PC-3 (cell line): ENCODE results near the gene SUSD2. TPM values are rescaled to one million over a fixed set of nuclear protein-coding genes. Genes with fewer than 3 reads are reported as not detected.

Experiments
- ATAC-seq: fragments of 200-7000 bp; cut with Tn5 transposase; 2 replicates; pipeline ENCODE4 v1.9.1; 2020; ENCODE audit warnings: mild to moderate bottlenecking, moderate library complexity
- BruUV-seq: library from RNA; stranded (reverse); fragments of 400-500 nt; replicated peaks from 2 replicates; lab custom pipeline; 2021; lab: Mats Ljungman, UMichigan
- CTCF ChIA-PET: fragments of 300-600 bp; sonication (Branson Sonifier 250); formaldehyde crosslinking; loops from one replicate; lab custom pipeline; 2022; ENCODE audit warnings: antibody characterized with exemption; lab: Charles Lee
- POLR2A ChIA-PET: fragments of 300-600 bp; sonication (Branson Sonifier 250); formaldehyde crosslinking; loops from one replicate; lab custom pipeline; 2022; ENCODE audit warnings: antibody characterized with exemption; ENCODE audit not compliant: unreplicated experiment; lab: Charles Lee
- DNase-seq: peaks from one replicate; pipeline ENCODE4 v3.0.0-alpha.2; 2015
- H2AFZ ChIP-seq: fragments of 300-600 bp; sonication (generic); 2 replicates; pipeline ENCODE4 v1.6.0; 2016; ENCODE audit warnings: antibody characterized with exemption, low read length
- H3F3A ChIP-seq: fragments of 300-600 bp; sonication (generic); one replicate; pipeline ENCODE4 v1.6.0; 2017; ENCODE audit warnings: antibody characterized with exemption, low read length, control low read depth, mild to moderate bottlenecking; ENCODE audit not compliant: unreplicated experiment
- H3K27ac ChIP-seq: fragments of 300-600 bp; sonication (generic); 2 replicates; pipeline ENCODE4 v1.5.1; 2016; ENCODE audit warnings: mild to moderate bottlenecking, low read length
- H3K27me3 ChIP-seq: fragments of 300-600 bp; sonication (generic); 2 replicates; pipeline ENCODE4 v1.6.1; 2016; ENCODE audit warnings: low read length, mixed read lengths
- H3K36me3 ChIP-seq: fragments of 300-600 bp; sonication (generic); 2 replicates; pipeline ENCODE4 v1.6.1; 2016; ENCODE audit warnings: low read depth, mixed run types, low read length, mixed read lengths
- H3K4me1 ChIP-seq: fragments of 300-600 bp; sonication (generic); 2 replicates; pipeline ENCODE4 v1.5.1; 2016; ENCODE audit warnings: low read length; ENCODE audit not compliant: insufficient read depth
- H3K4me2 ChIP-seq: fragments of 300-600 bp; sonication (generic); 2 replicates; pipeline ENCODE4 v1.6.0; 2016; ENCODE audit warnings: low read length
- H3K4me3 ChIP-seq: fragments of 300-600 bp; sonication (generic); 2 replicates; pipeline ENCODE4 v1.5.1; 2016; ENCODE audit warnings: mild to moderate bottlenecking, low read length, mixed read lengths
- H3K79me2 ChIP-seq: fragments of 300-600 bp; sonication (generic); 2 replicates; pipeline ENCODE4 v1.6.1; 2017; ENCODE audit warnings: low read length, mixed read lengths
- H3K9ac ChIP-seq: fragments of 300-600 bp; sonication (generic); 2 replicates; pipeline ENCODE4 v1.6.0; 2016; ENCODE audit warnings: mild to moderate bottlenecking, low read length
- H3K9me2 ChIP-seq: fragments of 300-600 bp; sonication (generic); replicated peaks from 2 replicates; pipeline ENCODE4 v1.6.1; 2016; ENCODE audit warnings: mixed run types, low read length, mixed read lengths
- H3K9me3 ChIP-seq: fragments of 300-600 bp; sonication (generic); 2 replicates; pipeline ENCODE4 v1.6.1; 2016; ENCODE audit warnings: low read length, mixed read lengths
- H4K20me1 ChIP-seq: fragments of 300-600 bp; sonication (generic); 2 replicates; pipeline ENCODE4 v1.6.1; 2016; ENCODE audit warnings: low read length, mixed read lengths
- CTCF ChIP-seq: fragments of 300-600 bp; sonication (generic); conservative IDR thresholded peaks from 2 replicates; pipeline ENCODE4 v1.5.1; 2017; ENCODE audit warnings: antibody characterized with exemption, low read depth, mild to moderate bottlenecking, low read length
- EZH2 ChIP-seq: fragments of 300-600 bp; sonication (generic); IDR thresholded peaks from one replicate; pipeline ENCODE4 v1.6.1; 2017; ENCODE audit warnings: antibody characterized with exemption, mild to moderate bottlenecking, low read length; ENCODE audit not compliant: unreplicated experiment
- EZH2phosphoT487 ChIP-seq: fragments of 300-600 bp; sonication (generic); IDR thresholded peaks from 2 replicates; pipeline ENCODE4 v1.6.1; 2018; ENCODE audit warnings: mild to moderate bottlenecking, antibody characterized with exemption, low read length, borderline replicate concordance
- intact Hi-C: fragments of 100-400 bp; cut with micrococcal nuclease; formaldehyde crosslinking; loops from 2 replicates; pipeline ENCODE4 v1.9.0; 2023
- total RNA-seq: library from RNA; depleted of rRNA; stranded (reverse); fragments of >200 nt; gene quantifications from 2 replicates; pipeline ENCODE4 v1.2.3, GENCODE V29; 2014

The SUSD2 gene
- total RNA-seq, 1 experiment from 2014 or later, result 1.3 TPM

GRCh38 chr22:24207264-24208011 is 26.2 kb downstream of the SUSD2 start:
- peak overlapping the region; percentile 41; the same call in 1 of the 2 replicates for H3K4me3 ChIP-seq
- TSS peak; percentile 98 for BruUV-seq

GRCh38 chr22:24208012-24208749 is 26.9 kb downstream of the SUSD2 start:
- H4K20me1 ChIP-seq, result no peaks in the 10 kb centered on the region
- no peaks in the 10 kb centered on the region for H3K36me3 ChIP-seq
- ATAC-seq (peak; percentile 87), DNase-seq (peak; percentile 95)
- no peak for TF ChIP-seq EZH2
- no peak for TF ChIP-seq CTCF
- TF ChIP-seq EZH2phosphoT487, result no peak
- no peak overlapping the region for H2AFZ ChIP-seq
- POLR2A ChIA-PET, result no interaction called here
- peak overlapping the region; percentile 80 for H3K4me2 ChIP-seq
- H3K27me3 ChIP-seq, result no peaks in the 10 kb centered on the region
- H3K4me1 ChIP-seq, result peaks cover 51% of the 10 kb centered on the region
- H3K4me3 ChIP-seq, result peak overlapping the region; percentile 41; the same call in 1 of the 2 replicates
- no TSS peak for BruUV-seq
- H3K79me2 ChIP-seq, result no peaks in the 10 kb centered on the region
- H3K27ac ChIP-seq, result peak overlapping the region; percentile 98
- peaks cover 8% of the 10 kb centered on the region for H3F3A ChIP-seq
- H3K9me2 ChIP-seq, result no peaks in the 10 kb centered on the region
- CTCF ChIA-PET, result no interaction called here
- H3K9ac ChIP-seq, result peak overlapping the region; percentile 81
- intact Hi-C loops, result loop anchor here (5.0 kb wide), 1 partner anchor 39 kb away; the partner anchor contains the start of gene GGT5
- no peaks in the 10 kb centered on the region for H3K9me3 ChIP-seq

More at GRCh38 chr22:24207264-24208011, 26.2 kb downstream of the SUSD2 start:
- DNase-seq (no peak), ATAC-seq (peak; percentile 15; the same call in 1 of the 2 replicates)
- Histone ChIP-seq H3K27ac (peak overlapping the region; percentile 98), H3K9ac (peak overlapping the region; percentile 81), H3K36me3 (no peaks in the 10 kb centered on the region), H4K20me1 (no peaks in the 10 kb centered on the region), H3K9me3 (no peaks in the 10 kb centered on the region), H3K4me1 (peaks cover 58% of the 10 kb centered on the region), H3K4me2 (peak overlapping the region; percentile 74), H3K9me2 (no peaks in the 10 kb centered on the region), H3K79me2 (no peaks in the 10 kb centered on the region), H3F3A (peaks cover 8% of the 10 kb centered on the region), H3K27me3 (no peaks in the 10 kb centered on the region), H2AFZ (no peak overlapping the region)
- POLR2A ChIA-PET, result no interaction called here
- no peak for TF ChIP-seq CTCF
- TF ChIP-seq EZH2phosphoT487, result no peak
- intact Hi-C loops, result loop anchor here (5.0 kb wide), 1 partner anchor 40 kb away; the partner anchor contains the start of gene GGT5
- CTCF ChIA-PET, result no interaction called here
